Mammary epithelial cell (primary cell): ENCODE results near the gene TMEM163.

Experiments
- EZH2 ChIP-seq: IDR thresholded peaks from 2 replicates; pipeline ENCODE4 v1.6.1; 2012; ENCODE audit warnings: low read length, inconsistent platforms, borderline replicate concordance
- TF ChIP-seq, protein P1 (sequence below), 2 donors: IDR thresholded peaks in 1 of 2; conservative IDR thresholded peaks in 1 of 2; 2 replicates each; pipeline ENCODE4 v1.5.1; 2011 to 2012; ENCODE audit warnings: inconsistent platforms in 2 of 2, low read length in 2 of 2, mild to moderate bottlenecking in 2 of 2, control low read depth in 1 of 2, low read depth in 1 of 2; ENCODE audit not compliant: insufficient read depth in 1 of 2; ENCODE audit errors: extremely low read depth in 1 of 2

DNA sequence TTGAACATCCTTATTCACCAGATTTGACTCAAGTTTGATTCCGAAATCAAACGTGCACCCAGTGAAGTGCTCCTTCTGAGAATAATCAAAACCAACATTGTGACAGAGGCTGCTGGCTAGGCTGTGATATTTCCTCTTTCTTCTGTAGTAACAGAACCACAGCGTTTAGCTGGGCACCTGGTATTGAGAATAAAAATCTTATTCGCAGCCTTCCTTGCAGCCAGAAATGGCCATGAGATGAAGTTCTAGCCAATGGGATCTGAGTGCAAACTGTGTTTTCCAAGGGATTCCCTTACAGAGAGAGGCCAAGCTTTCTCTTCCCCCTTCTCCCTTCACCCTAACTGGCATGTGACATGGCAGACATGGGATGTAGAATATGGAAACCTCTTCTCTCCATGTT, 51.7 kb downstream of the TMEM163 start:
- TF ChIP-seq, protein P1, sequence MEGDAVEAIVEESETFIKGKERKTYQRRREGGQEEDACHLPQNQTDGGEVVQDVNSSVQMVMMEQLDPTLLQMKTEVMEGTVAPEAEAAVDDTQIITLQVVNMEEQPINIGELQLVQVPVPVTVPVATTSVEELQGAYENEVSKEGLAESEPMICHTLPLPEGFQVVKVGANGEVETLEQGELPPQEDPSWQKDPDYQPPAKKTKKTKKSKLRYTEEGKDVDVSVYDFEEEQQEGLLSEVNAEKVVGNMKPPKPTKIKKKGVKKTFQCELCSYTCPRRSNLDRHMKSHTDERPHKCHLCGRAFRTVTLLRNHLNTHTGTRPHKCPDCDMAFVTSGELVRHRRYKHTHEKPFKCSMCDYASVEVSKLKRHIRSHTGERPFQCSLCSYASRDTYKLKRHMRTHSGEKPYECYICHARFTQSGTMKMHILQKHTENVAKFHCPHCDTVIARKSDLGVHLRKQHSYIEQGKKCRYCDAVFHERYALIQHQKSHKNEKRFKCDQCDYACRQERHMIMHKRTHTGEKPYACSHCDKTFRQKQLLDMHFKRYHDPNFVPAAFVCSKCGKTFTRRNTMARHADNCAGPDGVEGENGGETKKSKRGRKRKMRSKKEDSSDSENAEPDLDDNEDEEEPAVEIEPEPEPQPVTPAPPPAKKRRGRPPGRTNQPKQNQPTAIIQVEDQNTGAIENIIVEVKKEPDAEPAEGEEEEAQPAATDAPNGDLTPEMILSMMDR (conservative IDR thresholded peaks at IDR 0.05 in 1 of 2, IDR thresholded peaks at IDR 0.05 in 1 of 2; ENCODE audit: extremely low read depth in 1 of 2, insufficient read depth in 1 of 2, low read depth in 1 of 2, low read length in 2 of 2), result no peak
- no peak for TF ChIP-seq EZH2
